Liver (tissue), 9 donors: ENCODE results near the gene UPK1A. TPM values are rescaled to one million over a fixed set of nuclear protein-coding genes. Genes with fewer than 3 reads are reported as not detected.

ENCODE experiments used
- DNase-seq: peaks from one replicate; pipeline ENCODE4 v3.0.0-alpha.2; 2017; ENCODE audit warnings: low spot score
- H3K27ac ChIP-seq, 2 donors: one replicate each; pipeline ENCODE4 v1.7.0; 2013; ENCODE audit warnings: inconsistent platforms in 2 of 2, low read length in 2 of 2, control low read depth in 1 of 2, low read depth in 1 of 2, mild to moderate bottlenecking in 1 of 2
- H3K27me3 ChIP-seq, 4 donors: one replicate each; pipeline versions ENCODE4 v1.6.1 to v1.7.0; 2013; ENCODE audit warnings: low read length in 3 of 4, inconsistent platforms in 1 of 4, mild to moderate bottlenecking in 1 of 4, moderate library complexity in 1 of 4; ENCODE audit not compliant: control insufficient read depth in 4 of 4, insufficient read depth in 4 of 4
- H3K36me3 ChIP-seq, 4 donors: one replicate each; pipeline versions ENCODE4 v1.6.1 to v1.7.0; 2013; ENCODE audit warnings: low read length in 3 of 4, mild to moderate bottlenecking in 3 of 4, low read depth in 1 of 4, moderate library complexity in 1 of 4; ENCODE audit not compliant: control insufficient read depth in 4 of 4, insufficient read depth in 3 of 4
- H3K4me1 ChIP-seq, 4 donors: one replicate each; pipeline versions ENCODE4 v1.6.1 to v1.7.0; 2013; ENCODE audit warnings: low read length in 3 of 4, mild to moderate bottlenecking in 3 of 4, moderate library complexity in 1 of 4; ENCODE audit not compliant: control insufficient read depth in 4 of 4, insufficient read depth in 4 of 4
- H3K4me3 ChIP-seq, 3 donors: one replicate each; pipeline versions ENCODE4 v1.6.1 to v1.7.0; 2013; ENCODE audit warnings: low read length in 3 of 3, control low read depth in 1 of 3, low read depth in 1 of 3, mild to moderate bottlenecking in 1 of 3
- H3K9ac ChIP-seq, 2 donors: one replicate each; pipeline ENCODE4 v1.7.0; 2013; ENCODE audit warnings: low read length in 2 of 2, mild to moderate bottlenecking in 2 of 2, moderate library complexity in 2 of 2, control low read depth in 1 of 2, low read depth in 1 of 2
- H3K9me3 ChIP-seq, 4 donors: one replicate each; pipeline versions ENCODE4 v1.6.1 to v1.7.0; 2013; ENCODE audit warnings: low read length in 3 of 4; ENCODE audit not compliant: control insufficient read depth in 4 of 4
- EGR1 ChIP-seq, 2 donors: IDR thresholded peaks; 2 replicates each; pipeline ENCODE4 v1.6.1; 2016 to 2018; ENCODE audit warnings: antibody characterized with exemption in 2 of 2, low read depth in 2 of 2
- FOXA2 ChIP-seq: IDR thresholded peaks from 2 replicates; pipeline ENCODE4 v1.6.1; 2016; ENCODE audit warnings: antibody characterized with exemption
- GABPA ChIP-seq, 2 donors: IDR thresholded peaks in 1 of 2; conservative IDR thresholded peaks in 1 of 2; 2 replicates each; pipeline ENCODE4 v1.6.1; 2016; ENCODE audit warnings: antibody characterized with exemption in 2 of 2, mild to moderate bottlenecking in 1 of 2, moderate library complexity in 1 of 2
- HNF4A ChIP-seq, 2 donors: conservative IDR thresholded peaks; 2 replicates each; pipeline ENCODE4 v1.6.1; 2016; ENCODE audit warnings: antibody characterized with exemption in 2 of 2, mild to moderate bottlenecking in 2 of 2
- HNF4G ChIP-seq: IDR thresholded peaks from 2 replicates; pipeline ENCODE4 v1.6.1; 2016; ENCODE audit warnings: antibody characterized with exemption
- JUND ChIP-seq, 2 donors: IDR thresholded peaks; 2 replicates each; pipeline ENCODE4 v1.6.1; 2016; ENCODE audit warnings: antibody characterized with exemption in 2 of 2
- MAX ChIP-seq: IDR thresholded peaks from 2 replicates; pipeline ENCODE4 v1.6.1; 2016; ENCODE audit warnings: antibody characterized with exemption
- NR2F2 ChIP-seq: IDR thresholded peaks from 2 replicates; pipeline ENCODE4 v1.6.1; 2016; ENCODE audit warnings: antibody characterized with exemption
- RXRA ChIP-seq, 2 donors: IDR thresholded peaks; 2 replicates each; pipeline ENCODE4 v1.6.1; 2017 to 2018; ENCODE audit warnings: antibody characterized with exemption in 2 of 2, mild to moderate bottlenecking in 1 of 2
- SP1 ChIP-seq: IDR thresholded peaks from 2 replicates; pipeline ENCODE4 v1.6.1; 2018; ENCODE audit warnings: antibody characterized with exemption, mild to moderate bottlenecking
- TAF1 ChIP-seq: conservative IDR thresholded peaks from 2 replicates; pipeline ENCODE4 v1.6.1; 2016; ENCODE audit warnings: antibody characterized with exemption, mild to moderate bottlenecking
- YY1 ChIP-seq: IDR thresholded peaks from 2 replicates; pipeline ENCODE4 v1.6.1; 2016; ENCODE audit warnings: antibody characterized with exemption, mild to moderate bottlenecking
- WGBS: extraction: QIAGEN DNeasy Blood & Tissue Kit; methylation state at CpG from one replicate; pipeline ENCODE4 v1.1.7; 2013; 5-methylcytosine and 5-hydroxymethylcytosine counted together
- polyA plus RNA-seq, 2 donors: library from polyadenylated mRNA; stranded (reverse) in 1 of 2; unstranded in 1 of 2; fragments of 200-250 nt in 1 of 2; fragments of >200 nt in 1 of 2; fragmentation: Nextera tagmentation in 1 of 2; extraction: Ambion mirVana in 1 of 2; gene quantifications; one replicate each; pipeline versions ENCODE4 v1.2.1 to v1.2.3, GENCODE V29; 2013 to 2015
- total RNA-seq, 2 donors: library from RNA; depleted of rRNA; stranded (reverse); fragments of >200 nt; gene quantifications; one replicate each; pipeline ENCODE4 v1.2.3, GENCODE V29; 2014
- TF ChIP-seq, protein P1 (sequence below): IDR thresholded peaks from 2 replicates; pipeline ENCODE4 v1.6.1; 2016; ENCODE audit warnings: antibody characterized with exemption
- TF ChIP-seq, protein P2 (sequence below): fragments of 150-350 bp; IDR thresholded peaks from 2 replicates; pipeline ENCODE4 v1.5.1; 2017; ENCODE audit warnings: improper control_type of control experiment, low read depth, low read length; ENCODE audit not compliant: missing input control
- TF ChIP-seq, protein P3 (sequence below): IDR thresholded peaks from 2 replicates; pipeline ENCODE4 v1.6.1; 2016; ENCODE audit warnings: antibody characterized with exemption
- TF ChIP-seq, protein P4 (sequence below): IDR thresholded peaks from 2 replicates; pipeline ENCODE4 v1.6.1; 2016; ENCODE audit warnings: antibody characterized with exemption, mild to moderate bottlenecking
- donor health status: healthy.
- donor health status: healthy.
- donor health status: healthy.
- donor health status: healthy.
- donor health status: healthy.

The UPK1A gene
- total and polyA plus RNA-seq, 4 donors, result 0.10 to 0.56 TPM; not detected in 2

DNA sequence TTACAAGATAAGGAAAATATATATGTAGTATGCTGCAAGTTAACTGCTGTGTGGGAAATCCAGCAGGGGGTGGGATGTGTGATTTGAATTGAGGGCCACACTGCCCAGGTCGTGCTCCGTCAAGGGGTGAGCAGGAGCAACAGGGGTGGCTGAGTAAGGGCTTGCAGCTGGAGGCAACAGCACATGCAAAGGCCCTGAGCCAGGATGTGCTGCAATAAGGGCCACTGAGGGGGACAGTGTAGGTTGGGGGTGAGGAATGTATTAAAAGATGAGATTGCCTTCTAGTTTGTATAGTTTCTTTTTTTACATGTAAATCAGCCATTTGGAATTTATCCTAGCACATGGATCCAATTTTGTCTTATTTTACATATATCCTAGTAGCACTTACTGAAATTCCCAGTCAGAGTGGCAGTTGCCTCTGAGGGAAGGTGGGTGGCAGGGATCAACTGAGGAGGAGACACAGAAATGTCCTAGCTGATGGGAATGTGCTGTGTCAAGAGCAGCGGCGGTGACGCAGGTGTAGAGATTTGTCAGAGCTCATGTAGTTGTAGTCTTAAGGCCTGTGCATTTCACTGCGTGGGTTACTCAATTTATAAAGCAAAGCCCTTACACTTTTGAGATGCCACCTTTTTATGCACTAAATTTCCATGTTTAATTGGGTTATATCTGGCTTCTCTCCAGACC, 42.8 kb upstream of the UPK1A start:
- H3K36me3 ChIP-seq, result peaks cover 0 to 9% (median 0%) of the 10 kb centered on the region in 4 donors
- no peak overlapping the region for H3K9ac ChIP-seq
- 93% methylated on average over 6 of the region's 6 CpGs for WGBS
- TF ChIP-seq, protein P1, sequence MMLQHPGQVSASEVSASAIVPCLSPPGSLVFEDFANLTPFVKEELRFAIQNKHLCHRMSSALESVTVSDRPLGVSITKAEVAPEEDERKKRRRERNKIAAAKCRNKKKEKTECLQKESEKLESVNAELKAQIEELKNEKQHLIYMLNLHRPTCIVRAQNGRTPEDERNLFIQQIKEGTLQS, result no peak
- TF ChIP-seq HNF4G (no peak), NR2F2 (no peak), FOXA2 (no peak), TAF1 (no peak), SP1 (no peak), GABPA (IDR thresholded peaks at IDR 0.05 in 1 of 2, conservative IDR thresholded peaks at IDR 0.05 in 1 of 2) (no peak), JUND (IDR thresholded peaks at IDR 0.05) (no peak), MAX (no peak), EGR1 (IDR thresholded peaks at IDR 0.05; ENCODE audit: low read depth in 2 of 2) (no peak), HNF4A (conservative IDR thresholded peaks at IDR 0.05) (no peak), YY1 (no peak), RXRA (IDR thresholded peaks at IDR 0.05) (no peak)
- TF ChIP-seq, protein P2, sequence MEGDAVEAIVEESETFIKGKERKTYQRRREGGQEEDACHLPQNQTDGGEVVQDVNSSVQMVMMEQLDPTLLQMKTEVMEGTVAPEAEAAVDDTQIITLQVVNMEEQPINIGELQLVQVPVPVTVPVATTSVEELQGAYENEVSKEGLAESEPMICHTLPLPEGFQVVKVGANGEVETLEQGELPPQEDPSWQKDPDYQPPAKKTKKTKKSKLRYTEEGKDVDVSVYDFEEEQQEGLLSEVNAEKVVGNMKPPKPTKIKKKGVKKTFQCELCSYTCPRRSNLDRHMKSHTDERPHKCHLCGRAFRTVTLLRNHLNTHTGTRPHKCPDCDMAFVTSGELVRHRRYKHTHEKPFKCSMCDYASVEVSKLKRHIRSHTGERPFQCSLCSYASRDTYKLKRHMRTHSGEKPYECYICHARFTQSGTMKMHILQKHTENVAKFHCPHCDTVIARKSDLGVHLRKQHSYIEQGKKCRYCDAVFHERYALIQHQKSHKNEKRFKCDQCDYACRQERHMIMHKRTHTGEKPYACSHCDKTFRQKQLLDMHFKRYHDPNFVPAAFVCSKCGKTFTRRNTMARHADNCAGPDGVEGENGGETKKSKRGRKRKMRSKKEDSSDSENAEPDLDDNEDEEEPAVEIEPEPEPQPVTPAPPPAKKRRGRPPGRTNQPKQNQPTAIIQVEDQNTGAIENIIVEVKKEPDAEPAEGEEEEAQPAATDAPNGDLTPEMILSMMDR, result no peak
- TF ChIP-seq, protein P3, sequence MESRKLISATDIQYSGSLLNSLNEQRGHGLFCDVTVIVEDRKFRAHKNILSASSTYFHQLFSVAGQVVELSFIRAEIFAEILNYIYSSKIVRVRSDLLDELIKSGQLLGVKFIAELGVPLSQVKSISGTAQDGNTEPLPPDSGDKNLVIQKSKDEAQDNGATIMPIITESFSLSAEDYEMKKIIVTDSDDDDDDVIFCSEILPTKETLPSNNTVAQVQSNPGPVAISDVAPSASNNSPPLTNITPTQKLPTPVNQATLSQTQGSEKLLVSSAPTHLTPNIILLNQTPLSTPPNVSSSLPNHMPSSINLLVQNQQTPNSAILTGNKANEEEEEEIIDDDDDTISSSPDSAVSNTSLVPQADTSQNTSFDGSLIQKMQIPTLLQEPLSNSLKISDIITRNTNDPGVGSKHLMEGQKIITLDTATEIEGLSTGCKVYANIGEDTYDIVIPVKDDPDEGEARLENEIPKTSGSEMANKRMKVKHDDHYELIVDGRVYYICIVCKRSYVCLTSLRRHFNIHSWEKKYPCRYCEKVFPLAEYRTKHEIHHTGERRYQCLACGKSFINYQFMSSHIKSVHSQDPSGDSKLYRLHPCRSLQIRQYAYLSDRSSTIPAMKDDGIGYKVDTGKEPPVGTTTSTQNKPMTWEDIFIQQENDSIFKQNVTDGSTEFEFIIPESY, result no peak
- TF ChIP-seq, protein P4, sequence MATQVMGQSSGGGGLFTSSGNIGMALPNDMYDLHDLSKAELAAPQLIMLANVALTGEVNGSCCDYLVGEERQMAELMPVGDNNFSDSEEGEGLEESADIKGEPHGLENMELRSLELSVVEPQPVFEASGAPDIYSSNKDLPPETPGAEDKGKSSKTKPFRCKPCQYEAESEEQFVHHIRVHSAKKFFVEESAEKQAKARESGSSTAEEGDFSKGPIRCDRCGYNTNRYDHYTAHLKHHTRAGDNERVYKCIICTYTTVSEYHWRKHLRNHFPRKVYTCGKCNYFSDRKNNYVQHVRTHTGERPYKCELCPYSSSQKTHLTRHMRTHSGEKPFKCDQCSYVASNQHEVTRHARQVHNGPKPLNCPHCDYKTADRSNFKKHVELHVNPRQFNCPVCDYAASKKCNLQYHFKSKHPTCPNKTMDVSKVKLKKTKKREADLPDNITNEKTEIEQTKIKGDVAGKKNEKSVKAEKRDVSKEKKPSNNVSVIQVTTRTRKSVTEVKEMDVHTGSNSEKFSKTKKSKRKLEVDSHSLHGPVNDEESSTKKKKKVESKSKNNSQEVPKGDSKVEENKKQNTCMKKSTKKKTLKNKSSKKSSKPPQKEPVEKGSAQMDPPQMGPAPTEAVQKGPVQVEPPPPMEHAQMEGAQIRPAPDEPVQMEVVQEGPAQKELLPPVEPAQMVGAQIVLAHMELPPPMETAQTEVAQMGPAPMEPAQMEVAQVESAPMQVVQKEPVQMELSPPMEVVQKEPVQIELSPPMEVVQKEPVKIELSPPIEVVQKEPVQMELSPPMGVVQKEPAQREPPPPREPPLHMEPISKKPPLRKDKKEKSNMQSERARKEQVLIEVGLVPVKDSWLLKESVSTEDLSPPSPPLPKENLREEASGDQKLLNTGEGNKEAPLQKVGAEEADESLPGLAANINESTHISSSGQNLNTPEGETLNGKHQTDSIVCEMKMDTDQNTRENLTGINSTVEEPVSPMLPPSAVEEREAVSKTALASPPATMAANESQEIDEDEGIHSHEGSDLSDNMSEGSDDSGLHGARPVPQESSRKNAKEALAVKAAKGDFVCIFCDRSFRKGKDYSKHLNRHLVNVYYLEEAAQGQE, result no peak
- H3K27ac ChIP-seq, result no peak overlapping the region
- no peaks in the 10 kb centered on the region for H3K27me3 ChIP-seq
- no peaks in the 10 kb centered on the region for H3K9me3 ChIP-seq
- no peak overlapping the region for H3K4me3 ChIP-seq
- H3K4me1 ChIP-seq, result peaks cover 0 to 5% (median 2%) of the 10 kb centered on the region in 4 donors
- no peak for DNase-seq
